H1 (cell line): ENCODE measurements around the gene TMEM151B. TPM values are rescaled to one million over a fixed set of nuclear protein-coding genes. Genes with fewer than 3 reads are reported as not detected.

Experiments
- ASH2L ChIP-seq: fragments of 200-600, 300-600 bp; sonication (generic); IDR thresholded peaks from one replicate; pipeline ENCODE4 v1.7.1; 2017; ENCODE audit warnings: low read length
- BACH1 ChIP-seq: IDR thresholded peaks from 2 replicates; pipeline ENCODE4 v1.6.1; 2012; ENCODE audit warnings: low read length, improper control_type of control experiment
- CHD7 ChIP-seq: fragments of 300-600 bp; sonication (generic); IDR thresholded peaks from 2 replicates; pipeline ENCODE4 v1.7.1; 2012; ENCODE audit warnings: low read length, moderate library complexity, mild to moderate bottlenecking, inconsistent platforms; ENCODE audit not compliant: insufficient replicate concordance
- MAX ChIP-seq: IDR thresholded peaks from 2 replicates; pipeline ENCODE4 v1.6.1; 2012; ENCODE audit warnings: inconsistent platforms
- RXRA ChIP-seq: IDR thresholded peaks from 2 replicates; pipeline ENCODE4 v1.6.1; 2011; ENCODE audit warnings: low read depth, mild to moderate bottlenecking, low read length, moderate library complexity; ENCODE audit not compliant: insufficient read depth
- SIN3A ChIP-seq, 2 experiments: IDR thresholded peaks in 1 of 2; conservative IDR thresholded peaks in 1 of 2; 2 replicates each; pipeline ENCODE4 v1.6.1; 2011 to 2012; ENCODE audit warnings: low read length in 2 of 2, improper control_type of control experiment in 1 of 2, low read depth in 1 of 2, mild to moderate bottlenecking in 1 of 2
- SIRT6 ChIP-seq: IDR thresholded peaks from one replicate; pipeline ENCODE4 v1.7.1; 2012; ENCODE audit warnings: low read length, inconsistent platforms
- SRF ChIP-seq: IDR thresholded peaks from 2 replicates; pipeline ENCODE4 v1.6.1; 2011; ENCODE audit warnings: mild to moderate bottlenecking, low read depth, low read length, moderate library complexity
- ZNF274 ChIP-seq: IDR thresholded peaks from 2 replicates; pipeline ENCODE4 v1.7.0; 2012; ENCODE audit warnings: low read length, borderline replicate concordance; ENCODE audit errors: extremely low read depth
- polyA plus RNA-seq, 7 experiments: library from polyadenylated mRNA; depleted of rRNA in 3 of 7; stranded (reverse) in 5 of 7; unstranded in 2 of 7; fragments of >200 nt in 5 of 7; fragments of 200-250 nt in 2 of 7; gene quantifications; 1 replicate in 5 of 7; 2 replicates in 1 of 7; 4 replicates in 1 of 7; pipeline versions ENCODE4 v1.2.1 to v1.2.3, GENCODE V29; 2011 to 2013; ENCODE audit warnings: missing spikeins in 2 of 7, mixed read lengths in 2 of 7
- total RNA-seq: library from RNA; stranded (reverse); fragmentation: NEBNext Ultra II Directional; extraction: Animal tissue kit (Norgen Biotek cat#: 25700); gene quantifications from 2 replicates; pipeline ENCODE4 v1.2.1, GENCODE V29; 2021

The TMEM151B gene
- total and polyA plus RNA-seq, 2 of the 8 experiments (the other 6 are each of a cell fraction or from before 2014, with no cell fraction given) = 8.0 to 15.5 TPM

GRCh38 chr6:44247338-44248302, 22.6 kb upstream of the TMEM151B start (continued):
- TF ChIP-seq CHD7 (no peak), ZNF274 (no peak), MAX (peak; percentile 89), ASH2L (peak; percentile 38), SRF (no peak), SIN3A (conservative IDR thresholded peaks at IDR 0.05 in 1 of 2, IDR thresholded peaks at IDR 0.05 in 1 of 2; ENCODE audit: low read depth in 1 of 2, low read length in 2 of 2) (0 out of 4 replicates have a peak, but pooled peaks have one; percentile 32 to 73), RXRA (no peak), SIRT6 (peak; percentile 47), BACH1 (peak; percentile 44; the same call in 1 of the 2 replicates)
